HCT116 (cell line): Measurements from ENCODE around the gene TDRD10. TPM values are rescaled to one million over a fixed set of nuclear protein-coding genes. Genes with fewer than 3 reads are reported as not detected.
A peak's percentile ranks its signal among the peaks of the same experiment; 100 is the strongest.

Experiments
- ATAC-seq: fragments of 200-7000 bp; cut with Tn5 transposase; 2 replicates; pipeline ENCODE4 v1.9.1; 2020; ENCODE audit warnings: mild to moderate bottlenecking, moderate library complexity
- BruUV-seq: library from RNA; stranded (reverse); fragments of 400-500 nt; replicated peaks from 2 replicates; lab custom pipeline; 2021; lab: Mats Ljungman, UMichigan
- CTCF ChIA-PET: fragments of 300-600 bp; sonication (Branson Sonifier 250); formaldehyde crosslinking; loops from one replicate; lab custom pipeline; 2021; ENCODE audit warnings: antibody characterized with exemption; lab: Charles Lee
- POLR2A ChIA-PET: fragments of 300-600, 350-600 bp; sonication (Branson Sonifier 250); formaldehyde crosslinking; loops from one replicate; lab custom pipeline; 2021; ENCODE audit warnings: antibody characterized with exemption; lab: Charles Lee
- RAD21 ChIA-PET, 2 experiments: fragments of 300-600 bp; sonication (Branson Sonifier 250); formaldehyde crosslinking; loops; one replicate each; lab custom pipeline; 2023; ENCODE audit warnings: low total read pairs in 2 of 2; ENCODE audit not compliant: uncharacterized antibody in 2 of 2, unreplicated experiment in 2 of 2, low non-redundant PET in 1 of 2; lab: Charles Lee
- DNase-seq: peaks from one replicate; pipeline ENCODE4 v3.0.0-alpha.2; 2010; ENCODE audit warnings: low read depth, low spot score
- H2AFZ ChIP-seq: fragments of 200-600 bp; shearing (Covaris generic), sonication (generic); 2 replicates; pipeline ENCODE4 v1.6.1; 2017; ENCODE audit warnings: low read depth, mixed run types, mixed read lengths, antibody characterized with exemption, low read length; ENCODE audit not compliant: poor library complexity, severe bottlenecking
- H3K27ac ChIP-seq: 2 replicates; pipeline ENCODE4 v1.5.1; 2012; ENCODE audit warnings: low read depth, low read length
- H3K27me3 ChIP-seq: fragments of 200-600 bp; sonication (generic); 2 replicates; pipeline ENCODE4 v1.6.1; 2016; ENCODE audit warnings: mixed run types, low read length, mixed read lengths; ENCODE audit not compliant: insufficient read depth
- H3K36me3 ChIP-seq, 2 experiments: fragments of 200-500 bp in 1 of 2; fragments of 200-600 bp in 1 of 2; sonication (Bioruptor generic) in 1 of 2; sonication (generic) in 1 of 2; 2 replicates each; pipeline versions ENCODE4 v1.5.1 to v1.6.1; 2014 to 2016; ENCODE audit warnings: low read length in 2 of 2, inconsistent platforms in 1 of 2, mixed read lengths in 1 of 2, mixed run types in 1 of 2; ENCODE audit not compliant: insufficient read depth in 2 of 2, control insufficient read depth in 1 of 2
- H3K4me1 ChIP-seq, 2 experiments: fragments of 200-600 bp in 1 of 2; sonication (generic) in 1 of 2; 2 replicates each; pipeline versions ENCODE4 v1.5.1 to v1.6.1; 2012 to 2017; ENCODE audit warnings: low read length in 2 of 2, inconsistent platforms in 1 of 2, mild to moderate bottlenecking in 1 of 2, mixed read lengths in 1 of 2, mixed run types in 1 of 2, moderate library complexity in 1 of 2; ENCODE audit not compliant: insufficient read depth in 2 of 2, control insufficient read depth in 1 of 2
- H3K4me2 ChIP-seq: fragments of 200-600 bp; sonication (generic); 2 replicates; pipeline ENCODE4 v1.6.1; 2017; ENCODE audit warnings: mixed run types, low read length, mixed read lengths
- H3K4me3 ChIP-seq, 2 experiments: fragments of 200-600 bp in 1 of 2; sonication (generic) in 1 of 2; replicated peaks in 1 of 2; 2 replicates each; pipeline ENCODE4 v1.5.1; 2011 to 2016; ENCODE audit warnings: low read length in 2 of 2, control low read depth in 1 of 2, low read depth in 1 of 2, mild to moderate bottlenecking in 1 of 2, mixed read lengths in 1 of 2, mixed run types in 1 of 2
- H3K79me2 ChIP-seq: fragments of 200-600 bp; sonication (generic); 2 replicates; pipeline ENCODE4 v1.6.1; 2017; ENCODE audit warnings: mild to moderate bottlenecking, mixed run types, low read length, moderate library complexity, mixed read lengths; ENCODE audit not compliant: insufficient read depth
- H3K9ac ChIP-seq: fragments of 200-600 bp; sonication (generic); 2 replicates; pipeline ENCODE4 v1.6.1; 2016; ENCODE audit warnings: low read length, mixed read lengths
- H3K9me2 ChIP-seq: fragments of 200-600 bp; sonication (generic), shearing (Covaris generic); 2 replicates; pipeline ENCODE4 v1.6.1; 2017; ENCODE audit warnings: mixed run types, mild to moderate bottlenecking, moderate library complexity; ENCODE audit not compliant: insufficient read depth
- H3K9me3 ChIP-seq, 2 experiments: fragments of 200-500 bp in 1 of 2; fragments of 200-600 bp in 1 of 2; sonication (Bioruptor generic) in 1 of 2; sonication (generic) in 1 of 2; 2 replicates each; pipeline ENCODE4 v1.6.1; 2014 to 2017; ENCODE audit warnings: low read length in 2 of 2, mixed read lengths in 2 of 2, inconsistent platforms in 1 of 2, low read depth in 1 of 2, mild to moderate bottlenecking in 1 of 2, mixed run types in 1 of 2, moderate library complexity in 1 of 2; ENCODE audit not compliant: control insufficient read depth in 1 of 2, insufficient read depth in 1 of 2
- H4K20me1 ChIP-seq: fragments of 200-600 bp; sonication (generic), shearing (Covaris generic); 2 replicates; pipeline ENCODE4 v1.6.1; 2017; ENCODE audit warnings: mixed run types, mild to moderate bottlenecking, moderate library complexity; ENCODE audit not compliant: insufficient read depth
- ATF3 ChIP-seq: IDR thresholded peaks from 2 replicates; pipeline ENCODE4 v1.6.1; 2012
- CBX3 ChIP-seq: IDR thresholded peaks from 2 replicates; pipeline ENCODE4 v1.6.1; 2012; ENCODE audit warnings: low read depth
- CEBPB ChIP-seq: IDR thresholded peaks from 2 replicates; pipeline ENCODE4 v1.6.1; 2012; ENCODE audit warnings: low read depth
- CTCF ChIP-seq, 3 experiments: fragments of 200-600 bp in 1 of 3; sonication (generic) in 1 of 3; IDR thresholded peaks in 2 of 3; conservative IDR thresholded peaks in 1 of 3; 2 replicates each; pipeline ENCODE4 v1.5.1; 2012 to 2017; ENCODE audit warnings: low read depth in 2 of 3, low read length in 2 of 3, antibody characterized with exemption in 1 of 3, borderline replicate concordance in 1 of 3, control low read depth in 1 of 3, mild to moderate bottlenecking in 1 of 3, mixed read lengths in 1 of 3, mixed run types in 1 of 3, moderate library complexity in 1 of 3; ENCODE audit not compliant: insufficient read depth in 1 of 3
- EGR1 ChIP-seq: IDR thresholded peaks from 2 replicates; pipeline ENCODE4 v1.6.1; 2012; ENCODE audit warnings: low read depth
- EZH2phosphoT487 ChIP-seq: fragments of 200-600 bp; IDR thresholded peaks from 2 replicates; pipeline ENCODE4 v1.6.1; 2018; ENCODE audit warnings: antibody characterized with exemption, borderline replicate concordance
- JUND ChIP-seq: IDR thresholded peaks from 2 replicates; pipeline ENCODE4 v1.6.1; 2012
- POLR2A ChIP-seq: IDR thresholded peaks from 2 replicates; pipeline ENCODE4 v1.7.0; 2011; ENCODE audit warnings: borderline replicate concordance; ENCODE audit not compliant: insufficient read depth, insufficient read length; ENCODE audit errors: extremely low read depth
- POLR2AphosphoS5 ChIP-seq: IDR thresholded peaks from 2 replicates; pipeline ENCODE4 v1.6.1; 2011; ENCODE audit warnings: mild to moderate bottlenecking, low read depth, low read length, moderate library complexity
- RAD21 ChIP-seq: IDR thresholded peaks from 2 replicates; pipeline ENCODE4 v1.6.1; 2012; ENCODE audit warnings: low read depth, mild to moderate bottlenecking
- REST ChIP-seq: IDR thresholded peaks from 2 replicates; pipeline ENCODE4 v1.6.1; 2012; ENCODE audit warnings: low read depth
- SIN3A ChIP-seq: IDR thresholded peaks from 2 replicates; pipeline ENCODE4 v1.6.1; 2012; ENCODE audit warnings: low read depth
- SP1 ChIP-seq: IDR thresholded peaks from 2 replicates; pipeline ENCODE4 v1.6.1; 2012; ENCODE audit warnings: low read depth
- TCF7L2 ChIP-seq: IDR thresholded peaks from 2 replicates; pipeline ENCODE4 v1.7.0; 2011; ENCODE audit warnings: borderline replicate concordance, inconsistent platforms; ENCODE audit not compliant: insufficient read depth, insufficient read length; ENCODE audit errors: extremely low read depth
- YY1 ChIP-seq: IDR thresholded peaks from 2 replicates; pipeline ENCODE4 v1.6.1; 2011; ENCODE audit warnings: low read length, low read depth, moderate library complexity, mild to moderate bottlenecking; ENCODE audit not compliant: insufficient replicate concordance; ENCODE audit errors: extremely low read depth
- ZFX ChIP-seq: fragments of 450-650 bp; IDR thresholded peaks from 2 replicates; pipeline ENCODE4 v1.6.1; 2017
- ZNF274 ChIP-seq: fragments of 200-500 bp; sonication (Bioruptor generic); IDR thresholded peaks from 2 replicates; pipeline ENCODE4 v1.6.1; 2014; ENCODE audit warnings: mild to moderate bottlenecking, low read depth, low read length, inconsistent platforms
- intact Hi-C: fragments of 100-400 bp; cut with micrococcal nuclease; formaldehyde crosslinking; loops from 2 replicates; pipeline ENCODE4 v1.10.0; 2022
- total RNA-seq: library from RNA; stranded (reverse); gene quantifications from one replicate; pipeline ENCODE4 v1.2.1, GENCODE V29; 2021; ENCODE audit not compliant: unreplicated experiment
- TF ChIP-seq, protein P1 (sequence below): IDR thresholded peaks from 2 replicates; pipeline ENCODE4 v1.6.1; 2012
- TF ChIP-seq, protein P2 (sequence below): IDR thresholded peaks from 2 replicates; pipeline ENCODE4 v1.6.1; 2011; ENCODE audit warnings: mild to moderate bottlenecking, low read length, moderate library complexity; ENCODE audit not compliant: insufficient replicate concordance; ENCODE audit errors: extremely low read depth

The TDRD10 gene
- total RNA-seq, 1 experiment from 2014 or later, result not detected

- intact Hi-C loops, result loop anchor here (1.0 to 10.0 kb wide), 9 partner anchors 105 to 523 kb away; partner anchors contain the start of genes EFNA4 and IL6R
- no TSS peak for BruUV-seq
- RAD21 ChIA-PET, result interaction anchor here (0.7 to 2.2 kb wide), 4 partner anchors 110 to 322 kb away, joined by 3 to 18 read pairs (median 4); no protein-coding TSS in a partner anchor
- Histone ChIP-seq H3K9me3 (no peaks in the 10 kb centered on the region), H3K4me1 (peaks cover 11 to 34% of the 10 kb centered on the region in 2 experiments), H2AFZ (no peak overlapping the region), H3K4me2 (peak overlapping the region; percentile 74), H3K4me3 (peak overlapping the region; percentile 55 to 81), H4K20me1 (no peaks in the 10 kb centered on the region), H3K79me2 (peaks cover 30% of the 10 kb centered on the region), H3K27ac (peak overlapping the region; percentile 91), H3K27me3 (peaks cover 5% of the 10 kb centered on the region; the same call in 1 of the 2 replicates), H3K36me3 (peaks cover 12 to 13% of the 10 kb centered on the region in 2 experiments), H3K9me2 (no peaks in the 10 kb centered on the region), H3K9ac (peak overlapping the region; percentile 67)
- DNase-seq, result peak; percentile 92
- TF ChIP-seq POLR2A (peak; percentile 25), TCF7L2 (no peak), EZH2phosphoT487 (no peak), YY1 (no peak), ATF3 (no peak), SP1 (no peak), REST (no peak), CBX3 (peak; percentile 9; the same call in 1 of the 2 replicates), ZFX (peak; percentile 60), SIN3A (no peak), POLR2AphosphoS5 (no peak), ZNF274 (no peak), JUND (no peak), CTCF (IDR thresholded peaks at IDR 0.05 in 2 of 3, conservative IDR thresholded peaks at IDR 0.05 in 1 of 3; ENCODE audit: borderline replicate concordance in 1 of 3, insufficient read depth in 1 of 3, low read depth in 2 of 3, low read length in 2 of 3) (peak; percentile 91 to 95 (median 92)), EGR1 (no peak), RAD21 (peak; percentile 98), CEBPB (no peak)
- TF ChIP-seq, protein P1, sequence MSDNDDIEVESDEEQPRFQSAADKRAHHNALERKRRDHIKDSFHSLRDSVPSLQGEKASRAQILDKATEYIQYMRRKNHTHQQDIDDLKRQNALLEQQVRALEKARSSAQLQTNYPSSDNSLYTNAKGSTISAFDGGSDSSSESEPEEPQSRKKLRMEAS, result no peak
- TF ChIP-seq, protein P2, sequence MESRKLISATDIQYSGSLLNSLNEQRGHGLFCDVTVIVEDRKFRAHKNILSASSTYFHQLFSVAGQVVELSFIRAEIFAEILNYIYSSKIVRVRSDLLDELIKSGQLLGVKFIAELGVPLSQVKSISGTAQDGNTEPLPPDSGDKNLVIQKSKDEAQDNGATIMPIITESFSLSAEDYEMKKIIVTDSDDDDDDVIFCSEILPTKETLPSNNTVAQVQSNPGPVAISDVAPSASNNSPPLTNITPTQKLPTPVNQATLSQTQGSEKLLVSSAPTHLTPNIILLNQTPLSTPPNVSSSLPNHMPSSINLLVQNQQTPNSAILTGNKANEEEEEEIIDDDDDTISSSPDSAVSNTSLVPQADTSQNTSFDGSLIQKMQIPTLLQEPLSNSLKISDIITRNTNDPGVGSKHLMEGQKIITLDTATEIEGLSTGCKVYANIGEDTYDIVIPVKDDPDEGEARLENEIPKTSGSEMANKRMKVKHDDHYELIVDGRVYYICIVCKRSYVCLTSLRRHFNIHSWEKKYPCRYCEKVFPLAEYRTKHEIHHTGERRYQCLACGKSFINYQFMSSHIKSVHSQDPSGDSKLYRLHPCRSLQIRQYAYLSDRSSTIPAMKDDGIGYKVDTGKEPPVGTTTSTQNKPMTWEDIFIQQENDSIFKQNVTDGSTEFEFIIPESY, result no peak
- peak; percentile 72 for ATAC-seq
- POLR2A ChIA-PET, result no interaction called here
- CTCF ChIA-PET, result interaction anchor here (0.6 to 2.0 kb wide), 33 partner anchors 8 to 525 kb away, joined by 3 to 22 read pairs (median 4); partner anchors contain the start of genes CHRNB2, KCNN3, PMVK and PYGO2
Observed at GRCh38 chr1:154559466-154560044, 57.5 kb downstream of the TDRD10 start.
